Peyer's patch (tissue), 4 donors: ENCODE measurements around the gene PRDX5. TPM values are rescaled to one million over a fixed set of nuclear protein-coding genes. Genes with fewer than 3 reads are reported as not detected.
"Not testable (repeated sequence)": the region's sequence is repeated elsewhere in the genome, so short reads cannot be mapped to it uniquely, and the experiment has no call there.

Experiments
- DNase-seq, 3 donors: peaks; one replicate each; pipeline ENCODE4 v3.0.0-alpha.2; 2017 to 2019
- H3K27ac ChIP-seq, 4 donors: fragments of 200-600 bp; sonication (generic); one replicate each; pipeline ENCODE4 v1.5.1; 2016 to 2019
- H3K27me3 ChIP-seq, 2 donors: fragments of 200-600 bp; sonication (generic); one replicate each; pipeline ENCODE4 v1.5.1; 2019
- H3K36me3 ChIP-seq, 3 donors: fragments of 200-600 bp; sonication (generic); one replicate each; pipeline ENCODE4 v1.5.1; 2016 to 2019
- H3K4me1 ChIP-seq, 4 donors: fragments of 200-600 bp; sonication (generic); one replicate each; pipeline ENCODE4 v1.5.1; 2016 to 2019
- H3K4me3 ChIP-seq, 4 donors: fragments of 200-600 bp; sonication (generic); 1 replicate in 3 of 4; 2 replicates in 1 of 4; pipeline ENCODE4 v1.5.1; 2016 to 2019; ENCODE audit warnings: mild to moderate bottlenecking in 1 of 4
- H3K9me3 ChIP-seq, 4 donors: fragments of 200-600 bp; sonication (generic); one replicate each; pipeline ENCODE4 v1.5.1; 2016 to 2019; ENCODE audit warnings: mild to moderate bottlenecking in 1 of 4
- CTCF ChIP-seq, 6 experiments: fragments of 450-650 bp in 4 of 6; fragments of 200-600 bp in 2 of 6; sonication (generic) in 1 of 6; IDR thresholded peaks; one replicate each; pipeline ENCODE4 v1.5.1; 2017 to 2019; ENCODE audit warnings: antibody characterized with exemption in 6 of 6, mild to moderate bottlenecking in 3 of 6, moderate library complexity in 1 of 6
- POLR2A ChIP-seq, 2 donors: fragments of 450-650 bp; IDR thresholded peaks; one replicate each; pipeline ENCODE4 v1.5.1; 2017; ENCODE audit warnings: antibody characterized with exemption in 2 of 2, mild to moderate bottlenecking in 2 of 2, moderate library complexity in 2 of 2
- total RNA-seq, 4 donors: library from RNA; depleted of rRNA; stranded (reverse); fragments of >200 nt; gene quantifications; one replicate each; pipeline ENCODE4 v1.1.0, GENCODE V29; 2016

The PRDX5 gene
- total RNA-seq, 4 donors from 2014 or later: 202 to 345 (median 268) TPM

- Histone ChIP-seq H3K9me3 (no peaks in the 10 kb centered on the region), H3K4me3 (no peak overlapping the region), H3K27ac (peak overlapping the region in 1 of 4 donors; percentile 75), H3K36me3 (peaks cover 0 to 8% (median 0%) of the 10 kb centered on the region in 3 donors), H3K27me3 (no peaks in the 10 kb centered on the region), H3K4me1 (peaks cover 0 to 36% (median 4%) of the 10 kb centered on the region in 4 donors)
- DNase-seq: no peak
- TF ChIP-seq POLR2A (IDR thresholded peaks at IDR 0.05) (no peak), CTCF (IDR thresholded peaks at IDR 0.05) (no peak)
Observed at GRCh38 chr11:64322925-64323260, 5.0 kb downstream of the PRDX5 start.

- H3K9me3 ChIP-seq: no peaks in the 10 kb centered on the region
- H3K4me3 ChIP-seq: no peak overlapping the region
- H3K27ac ChIP-seq: peak overlapping the region in 1 of 4 donors; percentile 9
- no peaks in the 10 kb centered on the region for H3K27me3 ChIP-seq
- TF ChIP-seq CTCF (IDR thresholded peaks at IDR 0.05) (no peak), POLR2A (IDR thresholded peaks at IDR 0.05) (no peak)
- H3K36me3 ChIP-seq: peaks cover 0 to 8% (median 0%) of the 10 kb centered on the region in 3 donors
- peaks cover 0 to 36% (median 4%) of the 10 kb centered on the region in 4 donors for H3K4me1 ChIP-seq
- no peak for DNase-seq
Observed at GRCh38 chr11:64323373-64323772, 5.5 kb downstream of the PRDX5 start.

GRCh38 chr11:64323984-64324383 is 6.1 kb downstream of the PRDX5 start:
- H3K27ac ChIP-seq, DNase-seq, H3K4me3 ChIP-seq, H3K9me3 ChIP-seq, H3K27me3 ChIP-seq, H3K36me3 ChIP-seq: not testable (repeated sequence)
- H3K4me1 ChIP-seq: peaks cover 0 to 33% (median 1%) of the 10 kb centered on the region in 4 donors

GRCh38 chr11:64324692-64325469 is 7.0 kb downstream of the PRDX5 start:
- TF ChIP-seq CTCF (IDR thresholded peaks at IDR 0.05): no peak
- no peak for TF ChIP-seq POLR2A (IDR thresholded peaks at IDR 0.05)
- no peaks in the 10 kb centered on the region for H3K9me3 ChIP-seq
- H3K36me3 ChIP-seq: peaks cover 0 to 8% (median 0%) of the 10 kb centered on the region in 3 donors
- no peak for DNase-seq
- peaks cover 0 to 33% (median 1%) of the 10 kb centered on the region in 4 donors for H3K4me1 ChIP-seq
- no peak overlapping the region for H3K27ac ChIP-seq
- H3K27me3 ChIP-seq: no peaks in the 10 kb centered on the region
- no peak overlapping the region for H3K4me3 ChIP-seq

- Histone ChIP-seq H3K4me3 (no peak overlapping the region), H3K4me1 (peaks cover 8 to 35% (median 13%) of the 10 kb centered on the region in 4 donors), H3K27me3 (no peaks in the 10 kb centered on the region), H3K36me3 (no peaks in the 10 kb centered on the region), H3K27ac (peak overlapping the region in 1 of 4 donors; percentile 50), H3K9me3 (no peaks in the 10 kb centered on the region)
- TF ChIP-seq CTCF (IDR thresholded peaks at IDR 0.05): no peak
- TF ChIP-seq POLR2A (IDR thresholded peaks at IDR 0.05): no peak
- no peak for DNase-seq
Observed at GRCh38 chr11:64327375-64327774, 9.5 kb downstream of the PRDX5 start.

GRCh38 chr11:64327993-64328392 is 10.1 kb downstream of the PRDX5 start:
- Histone ChIP-seq H3K9me3 (no peaks in the 10 kb centered on the region), H3K4me1 (peaks cover 8 to 35% (median 14%) of the 10 kb centered on the region in 4 donors), H3K27me3 (no peaks in the 10 kb centered on the region), H3K27ac (peak overlapping the region in 1 of 4 donors; percentile 50), H3K36me3 (no peaks in the 10 kb centered on the region), H3K4me3 (no peak overlapping the region)
- peak in 1 of 3 donors; percentile 48 for DNase-seq
- TF ChIP-seq POLR2A (IDR thresholded peaks at IDR 0.05) (no peak), CTCF (IDR thresholded peaks at IDR 0.05) (no peak)
